Fibroblast of villous mesenchyme (primary cell): ENCODE data around the gene RABGAP1. TPM values are rescaled to one million over a fixed set of nuclear protein-coding genes. Genes with fewer than 3 reads are reported as not detected.
A peak's percentile ranks its signal among the peaks of the same experiment; 100 is the strongest.

ENCODE experiments used
- DNase-seq: peaks from one replicate; pipeline ENCODE4 v3.0.0-alpha.2; 2010; ENCODE audit warnings: low read depth
- H3K4me3 ChIP-seq: 2 replicates; pipeline ENCODE4 v1.5.1; 2011; ENCODE audit warnings: low read depth, mild to moderate bottlenecking, low read length
- CTCF ChIP-seq: IDR thresholded peaks from 2 replicates; pipeline ENCODE4 v1.5.1; 2012; ENCODE audit warnings: low read depth, mild to moderate bottlenecking, low read length; ENCODE audit not compliant: insufficient read depth
- total RNA-seq: library from RNA; depleted of rRNA; stranded (reverse); fragments of >200 nt; gene quantifications from 2 replicates; pipeline ENCODE4 v1.2.3, GENCODE V29; 2012

RABGAP1 gene
- total RNA-seq, 1 donor, result 60.9 TPM

- TF ChIP-seq CTCF, result no peak
- H3K4me3 ChIP-seq, result peak within 1 kb of the TSS; percentile 86
- peak; percentile 93 for DNase-seq
Measured at GRCh38 chr9:122931226-122932121, 9.3 kb upstream of the RABGAP1 start, which contains the start of gene ZBTB26. TSS of gene ZBTB26 (minus strand) at chr9:122931512. CDS start at chr9:122919934, 11,578 bp downstream.

DNA sequence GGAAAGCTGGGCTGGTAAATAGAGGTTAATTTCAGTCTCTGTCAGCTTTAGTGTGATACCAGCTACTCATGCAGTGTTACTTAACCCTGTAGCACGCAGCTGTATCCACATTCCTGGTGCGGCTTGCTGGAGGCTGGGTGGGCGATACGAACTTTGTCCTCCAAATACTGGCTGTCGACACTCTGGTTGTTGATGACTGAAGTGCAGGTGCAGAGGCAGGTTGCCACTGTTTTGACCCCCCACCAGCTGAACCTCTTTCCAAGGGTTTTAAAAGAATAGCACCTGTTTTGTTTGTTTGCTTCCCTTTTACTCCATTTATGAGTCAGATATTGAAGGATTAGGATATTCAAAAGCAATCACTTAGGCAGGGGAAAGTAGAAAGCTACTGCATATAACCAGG lies 4.4 kb upstream of the RABGAP1 start:
- H3K4me3 ChIP-seq, result no peak overlapping the region
- TF ChIP-seq CTCF, result no peak
- no peak for DNase-seq

GRCh38 chr9:122936883-122937282 lies 3.9 kb upstream of the RABGAP1 start:
- no peak for DNase-seq
- no peak overlapping the region for H3K4me3 ChIP-seq
- TF ChIP-seq CTCF, result no peak

DNA sequence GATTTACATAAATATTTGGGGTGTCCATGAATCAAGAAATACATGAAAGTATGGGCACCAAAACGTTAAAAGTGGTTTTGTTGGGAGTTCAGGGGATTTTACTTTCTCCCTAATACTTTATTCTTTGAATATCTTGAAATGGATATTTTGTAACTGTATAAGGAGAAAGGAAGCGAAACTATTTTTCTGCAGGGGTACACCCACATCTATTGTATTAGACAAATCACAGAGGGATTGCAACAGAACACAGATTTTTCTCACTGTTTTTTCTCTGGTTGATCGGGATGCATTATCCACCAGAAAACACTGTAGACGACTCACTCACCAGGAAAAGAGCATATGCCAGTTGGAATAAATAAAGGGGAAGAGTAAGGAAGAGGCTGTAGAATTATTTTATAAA lies 1.2 kb upstream of the RABGAP1 start:
- H3K4me3 ChIP-seq, result no peak overlapping the region
- TF ChIP-seq CTCF, result no peak
- no peak for DNase-seq

DNA sequence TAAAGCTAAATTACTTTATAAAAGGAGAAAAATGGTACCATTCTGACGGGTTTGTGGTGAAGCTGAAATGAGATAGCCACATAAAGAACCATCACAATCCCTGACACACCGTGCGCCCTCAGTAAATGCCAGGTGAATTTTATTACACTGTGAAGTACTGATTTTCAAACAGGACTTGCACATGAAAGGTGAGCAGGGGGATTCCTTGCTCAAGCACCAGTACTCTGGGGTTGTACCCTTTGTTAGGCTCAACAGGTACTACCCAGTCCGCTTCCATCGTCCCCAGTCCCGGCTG lies 419 bp upstream of the RABGAP1 start:
- H3K4me3 ChIP-seq, result peak overlapping the region; percentile 29
- no peak for TF ChIP-seq CTCF
- DNase-seq, result no peak

DNA sequence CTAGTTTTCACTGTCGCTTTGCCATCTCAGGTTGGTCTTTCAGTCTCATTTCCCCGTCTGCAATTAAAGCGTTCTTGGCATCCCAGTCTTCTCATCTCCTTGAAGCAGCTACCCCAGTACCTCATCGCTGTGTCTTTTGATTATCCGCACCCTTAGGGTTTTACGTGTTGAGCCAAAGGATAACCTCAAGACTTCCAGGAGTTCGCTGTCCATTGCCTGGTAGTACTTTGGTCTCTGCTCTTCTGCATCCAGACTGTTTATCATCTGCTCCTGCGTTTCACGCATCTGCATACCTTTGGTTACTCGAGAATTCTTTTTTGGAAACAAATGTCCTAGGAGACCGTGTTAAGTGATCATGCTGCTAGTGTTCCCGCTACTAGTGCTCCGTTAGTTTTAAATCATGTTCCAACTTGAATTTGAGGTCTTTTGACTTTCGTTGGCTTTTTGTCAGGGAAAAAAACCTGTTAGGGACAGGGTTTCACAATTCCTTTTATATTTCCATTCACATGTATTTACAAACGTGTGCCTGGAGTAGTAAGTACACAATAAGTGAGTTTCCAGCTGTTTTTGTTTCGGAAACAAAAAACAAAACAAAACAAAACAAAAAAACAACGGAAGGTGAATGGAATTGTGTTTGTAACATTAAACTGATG lies 888 bp downstream of the RABGAP1 start:
- DNase-seq, result peak; percentile 80
- TF ChIP-seq CTCF, result no peak
- peak overlapping the region; percentile 95 for H3K4me3 ChIP-seq
